Ovary (tissue), 9 donors: ENCODE results near the gene AKAP12. TPM values are rescaled to one million over a fixed set of nuclear protein-coding genes. Genes with fewer than 3 reads are reported as not detected.

Experiments
- DNase-seq, 5 donors: peaks; one replicate each; pipeline ENCODE4 v3.0.0-alpha.2; 2019 to 2020
- H3K27ac ChIP-seq, 2 donors: fragments of 200-600 bp; one replicate each; pipeline versions ENCODE4 v1.5.1 to v1.8.0; 2019 to 2022
- H3K27me3 ChIP-seq: fragments of 200-600 bp; one replicate; pipeline ENCODE4 v1.8.0; 2022
- H3K36me3 ChIP-seq: fragments of 200-600 bp; sonication (generic); one replicate; pipeline ENCODE4 v1.5.1; 2019
- H3K4me1 ChIP-seq: one replicate; pipeline ENCODE4 v1.8.1; 2013; ENCODE audit warnings: mild to moderate bottlenecking, moderate library complexity; ENCODE audit not compliant: insufficient read depth
- H3K4me3 ChIP-seq: fragments of 200-600 bp; sonication (generic); one replicate; pipeline ENCODE4 v1.5.1; 2017
- H3K9me3 ChIP-seq, 2 donors: fragments of 200-600 bp in 1 of 2; sonication (generic) in 1 of 2; one replicate each; pipeline versions ENCODE4 v1.5.1 to v1.8.1; 2013 to 2019; ENCODE audit warnings: mild to moderate bottlenecking in 1 of 2, moderate library complexity in 1 of 2
- CTCF ChIP-seq, 3 donors: fragments of 450-650 bp in 2 of 3; fragments of 200-600 bp in 1 of 3; IDR thresholded peaks; one replicate each; pipeline versions ENCODE4 v1.5.1 to v1.8.0; 2016 to 2022; ENCODE audit warnings: antibody characterized with exemption in 3 of 3, mild to moderate bottlenecking in 1 of 3
- EP300 ChIP-seq: sonication (generic); formaldehyde crosslinking; IDR thresholded peaks from one replicate; pipeline ENCODE4 v1.6.1; 2017; ENCODE audit warnings: antibody characterized with exemption
- POLR2A ChIP-seq: fragments of 450-650 bp; IDR thresholded peaks from one replicate; pipeline ENCODE4 v1.6.1; 2017; ENCODE audit warnings: antibody characterized with exemption, mild to moderate bottlenecking, moderate library complexity
- WGBS, 3 donors: extraction: QIAGEN DNeasy Blood & Tissue Kit in 1 of 3; methylation state at CpG; one replicate each; pipeline versions ENCODE4 v1.1.5 to v1.1.7; 2013 to 2017; 5-methylcytosine and 5-hydroxymethylcytosine counted together
- intact Hi-C, 4 donors: fragments of 100-400 bp; cut with DNase I; formaldehyde crosslinking; loops; one replicate each; pipeline versions ENCODE4 v1.11.0 to v1.15.1; 2022 to 2023
- polyA plus RNA-seq, 2 donors: library from polyadenylated mRNA; stranded (reverse); fragments of 200-250 nt in 1 of 2; fragments of 350-450 nt in 1 of 2; fragmentation: Illumina TruSeq in 1 of 2; extraction: RNeasy Lipid Tissue Mini Kit (QIAGEN cat#74804) in 1 of 2; gene quantifications; one replicate each; pipeline ENCODE4 v1.2.3, GENCODE V29; 2013 to 2014
- total RNA-seq, 7 donors: library from RNA; depleted of rRNA in 2 of 7; stranded (reverse); fragments of >200 nt in 2 of 7; fragmentation: NEBNext Ultra II Directional in 3 of 7; extraction: Animal tissue kit (Norgen Biotek cat#: 25700) in 3 of 7; gene quantifications; one replicate each; pipeline versions ENCODE4 v1.1.0 to v1.2.4, GENCODE V29; 2016 to 2023
- donor health status: DM: no; HTN: no; CAD: no; lungs with moderate emphysema.
- donor health status: DM: no; HTN: no; CAD: no.
- donor health status: Bipolar disorder and iron deficiency.
- donor health status: DM: yes; HTN: yes; CAD: no.
- donor health status: DM: no; HTN: no; CAD: no.
- donor health status: DM: yes; HTN: yes; CAD: no.

Gene AKAP12
- total and polyA plus RNA-seq, 9 donors = 67.2 to 246 (median 125) TPM

- no peaks in the 10 kb centered on the region for H3K27me3 ChIP-seq
- TF ChIP-seq EP300 (no peak), POLR2A (no peak), CTCF (IDR thresholded peaks at IDR 0.05) (no peak)
- H3K36me3 ChIP-seq = no peaks in the 10 kb centered on the region
- WGBS, 3 donors = 22 to 25% (median 23%) methylated on average over 5 of the region's 5 CpGs
- no peak overlapping the region for H3K27ac ChIP-seq
- intact Hi-C loops = no loop called here
- no peaks in the 10 kb centered on the region for H3K9me3 ChIP-seq
- H3K4me3 ChIP-seq = no peak overlapping the region
- DNase-seq = no peak
- no peaks in the 10 kb centered on the region for H3K4me1 ChIP-seq
These were observed 132.4 kb downstream of the AKAP12 start for GRCh38 chr6:151372164-151372563.

- Histone ChIP-seq H3K27me3 (no peaks in the 10 kb centered on the region), H3K36me3 (no peaks in the 10 kb centered on the region), H3K4me1 (no peaks in the 10 kb centered on the region), H3K4me3 (no peak overlapping the region), H3K27ac (no peak overlapping the region), H3K9me3 (no peaks in the 10 kb centered on the region)
- TF ChIP-seq EP300 = no peak
- TF ChIP-seq POLR2A = no peak
- TF ChIP-seq CTCF (IDR thresholded peaks at IDR 0.05) = no peak
- no peak for DNase-seq
- WGBS, 3 donors = 81 to 91% (median 89%) methylated on average over 5 of the region's 5 CpGs
- intact Hi-C loops = no loop called here
These were observed 134.4 kb downstream of the AKAP12 start for GRCh38 chr6:151374036-151374683.

GRCh38 chr6:151375833-151376232 lies 136.1 kb downstream of the AKAP12 start:
- H3K27ac ChIP-seq = no peak overlapping the region

GRCh38 chr6:151376440-151376839 lies 136.7 kb downstream of the AKAP12 start:
- TF ChIP-seq POLR2A = no peak
- TF ChIP-seq CTCF (IDR thresholded peaks at IDR 0.05) = no peak
- no peak for TF ChIP-seq EP300
- Histone ChIP-seq H3K27ac (no peak overlapping the region), H3K27me3 (no peaks in the 10 kb centered on the region), H3K9me3 (no peaks in the 10 kb centered on the region), H3K4me1 (peaks cover 2% of the 10 kb centered on the region), H3K36me3 (no peaks in the 10 kb centered on the region), H3K4me3 (no peak overlapping the region)
- no peak for DNase-seq
- 91 to 97% (median 92%) methylated on average over 1 of the region's 1 CpG for WGBS, 3 donors
- intact Hi-C loops = no loop called here

More at GRCh38 chr6:151375833-151376232, 136.1 kb downstream of the AKAP12 start:
- H3K27me3 ChIP-seq = no peaks in the 10 kb centered on the region
- H3K9me3 ChIP-seq = no peaks in the 10 kb centered on the region
- no peaks in the 10 kb centered on the region for H3K4me1 ChIP-seq
- intact Hi-C loops = no loop called here
- no peak for DNase-seq
- no peaks in the 10 kb centered on the region for H3K36me3 ChIP-seq
- no peak overlapping the region for H3K4me3 ChIP-seq
- TF ChIP-seq CTCF (IDR thresholded peaks at IDR 0.05) = no peak
- no peak for TF ChIP-seq EP300
- TF ChIP-seq POLR2A = no peak
- 93 to 97% (median 96%) methylated on average over 2 of the region's 2 CpGs for WGBS, 3 donors
